Frontal cortex (tissue), 4 donors: ENCODE data around the gene ADK. TPM values are rescaled to one million over a fixed set of nuclear protein-coding genes. Genes with fewer than 3 reads are reported as not detected.
"Not testable (repeated sequence)": the region's sequence is repeated elsewhere in the genome, so short reads cannot be mapped to it uniquely, and the experiment has no call there.

ENCODE experiments used
- DNase-seq, 2 donors: peaks; one replicate each; pipeline ENCODE4 v3.0.0; 2012; ENCODE audit warnings: low spot score in 2 of 2
- FAIRE-seq: peaks from 2 replicates; lab custom pipeline; 2012; peaks lifted over from hg19 to GRCh38; lab: Jason Lieb, UNC
- total RNA-seq: library from RNA; depleted of rRNA; stranded (reverse); fragments of >200 nt; gene quantifications from one replicate; pipeline ENCODE4 v1.2.3, GENCODE V29; 2014
- donor health status: control.
- donor health status: control.
- donor health status: control.

Gene ADK
- total RNA-seq, 1 donor from 2014 or later = 25.3 TPM

- no peak for FAIRE-seq
Measured at GRCh38 chr10:74437822-74438221, 286.8 kb downstream of the ADK start.

GRCh38 chr10:74439213-74439612, 288.2 kb downstream of the ADK start:
- FAIRE-seq (no peak), DNase-seq (no peak)

More at GRCh38 chr10:74437822-74438221, 286.8 kb downstream of the ADK start:
- no peak for DNase-seq

- no peak for DNase-seq
- no peak for FAIRE-seq
Measured at GRCh38 chr10:74445493-74445892, 294.5 kb downstream of the ADK start.

GRCh38 chr10:74450602-74451001, 299.6 kb downstream of the ADK start:
- DNase-seq = no peak
- no peak for FAIRE-seq

- no peak for FAIRE-seq
- no peak for DNase-seq
Measured at GRCh38 chr10:74451127-74451829, 300.3 kb downstream of the ADK start.

- no peak for FAIRE-seq
- DNase-seq = no peak
Measured at GRCh38 chr10:74453169-74453568, 302.1 kb downstream of the ADK start.

- not testable (repeated sequence) for FAIRE-seq, DNase-seq
Measured at GRCh38 chr10:74457478-74457877, 306.5 kb downstream of the ADK start.

- peak in 1 of 2 donors; percentile 5 for DNase-seq
Measured at GRCh38 chr10:74460812-74461211, 309.8 kb downstream of the ADK start.

GRCh38 chr10:74474022-74474713, 323.1 kb downstream of the ADK start:
- DNase-seq (no peak), FAIRE-seq (no peak)

More at GRCh38 chr10:74460812-74461211, 309.8 kb downstream of the ADK start:
- FAIRE-seq = no peak

GRCh38 chr10:74476162-74476706, 325.2 kb downstream of the ADK start:
- DNase-seq, FAIRE-seq: not testable (repeated sequence)

GRCh38 chr10:74480778-74481177, 329.8 kb downstream of the ADK start:
- no peak for FAIRE-seq

GRCh38 chr10:74483356-74483755, 332.3 kb downstream of the ADK start:
- FAIRE-seq = no peak
- no peak for DNase-seq

More at GRCh38 chr10:74480778-74481177, 329.8 kb downstream of the ADK start:
- no peak for DNase-seq

- DNase-seq = no peak
- no peak for FAIRE-seq
Measured at GRCh38 chr10:74485283-74485682, 334.3 kb downstream of the ADK start.

GRCh38 chr10:74486659-74487058, 335.6 kb downstream of the ADK start:
- no peak for DNase-seq
- no peak for FAIRE-seq

GRCh38 chr10:74488907-74489306, 337.9 kb downstream of the ADK start:
- FAIRE-seq (no peak), DNase-seq (no peak)

GRCh38 chr10:74490551-74490950, 339.5 kb downstream of the ADK start:
- DNase-seq (no peak), FAIRE-seq (no peak)

- FAIRE-seq (no peak), DNase-seq (no peak)
Measured at GRCh38 chr10:74491014-74491413, 340.0 kb downstream of the ADK start.

GRCh38 chr10:74496276-74496675, 345.3 kb downstream of the ADK start:
- not testable (repeated sequence) for DNase-seq, FAIRE-seq

GRCh38 chr10:74498664-74499063, 347.6 kb downstream of the ADK start:
- not testable (repeated sequence) for FAIRE-seq, DNase-seq

GRCh38 chr10:74500026-74500704, 349.1 kb downstream of the ADK start:
- FAIRE-seq (no peak), DNase-seq (no peak)
